Endometrial microvascular endothelial cells (primary cell): ENCODE data around the gene BCR. TPM values are rescaled to one million over a fixed set of nuclear protein-coding genes. Genes with fewer than 3 reads are reported as not detected.

Experiments used
- in situ Hi-C: cut with HindIII; loops from 2 replicates; pipeline ENCODE4 v1.10.0; 2017; ENCODE audit warnings: low sequenced_read_pairs, low pct_unique_long_range_greater_than_20kb; ENCODE audit errors: inconsistent ontology term
- total RNA-seq: library from RNA; depleted of rRNA; stranded (reverse); fragments of >200 nt; gene quantifications from one replicate; pipeline ENCODE4 v1.2.3, GENCODE V29; 2015; ENCODE audit errors: inconsistent ontology term

Gene BCR
- total RNA-seq, 1 donor from 2014 or later = 96.7 TPM

GRCh38 chr22:23246982-23247766 is 66.9 kb downstream of the BCR start:
- in situ Hi-C loops = no loop called here

- in situ Hi-C loops = no loop called here
Measured at GRCh38 chr22:23248583-23248982, 68.3 kb downstream of the BCR start.

- in situ Hi-C loops = no loop called here
Measured at GRCh38 chr22:23250056-23250784, 69.9 kb downstream of the BCR start.

- in situ Hi-C loops = no loop called here
Measured at GRCh38 chr22:23250785-23251363, 70.6 kb downstream of the BCR start.

- in situ Hi-C loops = no loop called here
Measured at GRCh38 chr22:23251445-23252093, 71.3 kb downstream of the BCR start.

- in situ Hi-C loops = no loop called here
Measured at GRCh38 chr22:23253475-23254055, 73.3 kb downstream of the BCR start.

GRCh38 chr22:23255506-23256170 is 75.3 kb downstream of the BCR start:
- in situ Hi-C loops = no loop called here

GRCh38 chr22:23256171-23256932 is 76.0 kb downstream of the BCR start:
- in situ Hi-C loops = no loop called here

GRCh38 chr22:23256986-23257888 is 76.9 kb downstream of the BCR start:
- in situ Hi-C loops = no loop called here

- in situ Hi-C loops = no loop called here
Measured at GRCh38 chr22:23257889-23258825, 77.8 kb downstream of the BCR start.

GRCh38 chr22:23258826-23259170 is 78.5 kb downstream of the BCR start:
- in situ Hi-C loops = no loop called here

GRCh38 chr22:23259916-23260644 is 79.8 kb downstream of the BCR start:
- in situ Hi-C loops = no loop called here

- in situ Hi-C loops = no loop called here
Measured at GRCh38 chr22:23260645-23261581, 80.6 kb downstream of the BCR start.

- in situ Hi-C loops = no loop called here
Measured at GRCh38 chr22:23261900-23262450, 81.7 kb downstream of the BCR start.
